Caki2 (cell line): ENCODE data around the gene CT45A2. TPM values are rescaled to one million over a fixed set of nuclear protein-coding genes. Genes with fewer than 3 reads are reported as not detected.
"Not testable (repeated sequence)": the region's sequence is repeated elsewhere in the genome, so short reads cannot be mapped to it uniquely, and the experiment has no call there.

ENCODE experiments used
- DNase-seq: peaks from one replicate; pipeline ENCODE4 v3.0.0-alpha.2; 2015; ENCODE audit warnings: low read depth
- in situ Hi-C: cut with HindIII; loops from 2 replicates; pipeline ENCODE4 v1.10.0; 2016; ENCODE audit warnings: low sequenced_read_pairs, low pct_unique_long_range_greater_than_20kb, mixed read lengths
- total RNA-seq: library from RNA; depleted of rRNA; stranded (reverse); fragments of >200 nt; shearing (Covaris generic); gene quantifications from 2 replicates; pipeline ENCODE4 v1.2.3, GENCODE V29; 2014; ENCODE audit warnings: low replicate concordance; rRNA removed

The CT45A2 gene
- total RNA-seq, result not detected in 2 replicates

DNA sequence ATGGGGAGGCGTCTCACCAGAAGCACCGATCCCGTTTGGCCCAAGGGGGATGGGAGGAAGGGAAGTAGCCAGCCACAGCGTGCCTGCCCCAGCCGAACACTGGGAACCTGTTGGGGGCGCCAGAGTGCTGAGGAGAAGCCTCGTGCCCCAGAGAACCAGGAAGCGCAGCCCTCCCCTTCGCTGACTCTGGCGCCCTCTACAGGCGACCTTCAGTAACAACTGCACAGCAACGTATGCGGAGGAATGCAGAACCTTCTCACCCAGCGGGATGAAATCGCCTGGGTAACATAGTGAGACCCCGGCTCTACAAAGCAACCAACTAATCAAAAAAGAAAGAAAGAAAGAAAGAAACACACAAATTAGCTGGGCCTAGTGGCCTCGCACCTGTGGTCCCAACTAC is at the start of gene CT45A2:
TSS of gene CT45A2 (minus strand) at position 101 of the 400 bp plus-strand sequence. CDS start 3,747 bp downstream, outside the sequence.
- in situ Hi-C loops, DNase-seq: not testable (repeated sequence)

- DNase-seq, in situ Hi-C loops: not testable (repeated sequence)
Measured at GRCh38 chrX:135854438-135854837, 34.6 kb upstream of the CT45A2 start, which contains the start of gene CT45A8. Gene CT45A8 (minus strand): TSS chrX:135854538. CDS start chrX:135850783, 3,755 bp downstream.

- in situ Hi-C loops, result not testable (repeated sequence)
Measured at GRCh38 chrX:135837180-135837579, 17.4 kb upstream of the CT45A2 start, which contains the start of gene CT45A7. Gene CT45A7 (minus strand): TSS chrX:135837280. CDS start chrX:135833533, 3,747 bp downstream.

GRCh38 chrX:135802687-135803086 is 17.1 kb downstream of the CT45A2 start, which contains the start of gene CT45A6:
Gene CT45A6 (minus strand): TSS chrX:135802787. CDS start chrX:135798993, 3,794 bp downstream.
- in situ Hi-C loops, DNase-seq: not testable (repeated sequence)

More at GRCh38 chrX:135837180-135837579, 17.4 kb upstream of the CT45A2 start, which contains the start of gene CT45A7:
- not testable (repeated sequence) for DNase-seq

DNA sequence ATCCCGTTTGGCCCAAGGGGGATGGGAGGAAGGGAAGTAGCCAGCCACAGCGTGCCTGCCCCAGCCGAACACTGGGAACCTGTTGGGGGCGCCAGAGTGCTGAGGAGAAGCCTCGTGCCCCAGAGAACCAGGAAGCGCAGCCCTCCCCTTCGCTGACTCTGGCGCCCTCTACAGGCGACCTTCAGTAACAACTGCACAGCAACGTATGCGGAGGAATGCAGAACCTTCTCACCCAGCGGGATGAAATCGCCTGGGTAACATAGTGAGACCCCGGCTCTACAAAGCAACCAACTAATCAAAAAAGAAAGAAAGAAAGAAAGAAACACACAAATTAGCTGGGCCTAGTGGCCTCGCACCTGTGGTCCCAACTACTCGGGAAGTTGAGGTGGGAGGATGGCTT is 34.4 kb downstream of the CT45A2 start, which contains the start of gene CT45A5:
TSS of gene CT45A5 (minus strand) at position 101 of the 400 bp plus-strand sequence. CDS start 3,774 bp downstream, outside the sequence.
- in situ Hi-C loops, DNase-seq: not testable (repeated sequence)

GRCh38 chrX:135768091-135768490 is 51.7 kb downstream of the CT45A2 start, which contains the start of gene CT45A3:
Gene CT45A3 (minus strand): TSS chrX:135768191. CDS start chrX:135764444, 3,747 bp downstream.
- in situ Hi-C loops, DNase-seq: not testable (repeated sequence)

Other genes starting within 250 kb of the CT45A2 start
- not detected in 2 replicates for gene CT45A1, start 106.4 kb downstream of the CT45A2 start, total RNA-seq
- gene CT45A3, start 51.8 kb downstream of the CT45A2 start, total RNA-seq, result not detected in 2 replicates
- not detected in 2 replicates for gene CT45A5, start 34.5 kb downstream of the CT45A2 start, total RNA-seq
- not detected in 2 replicates for gene CT45A6, start 17.2 kb downstream of the CT45A2 start, total RNA-seq
- not detected in 2 replicates for gene CT45A7, start 17.3 kb upstream of the CT45A2 start, total RNA-seq
- gene CT45A8, start 34.5 kb upstream of the CT45A2 start, total RNA-seq, result not detected in 2 replicates
- gene CT45A9, start 51.8 kb upstream of the CT45A2 start, total RNA-seq, result not detected in 2 replicates
- not detected in 2 replicates for gene CT45A10, start 73.4 kb upstream of the CT45A2 start, total RNA-seq
- not detected in 2 replicates for gene SAGE1, start 73.7 kb upstream of the CT45A2 start, total RNA-seq
- 13.9 and 17.2 TPM in 2 replicates for gene MMGT1, start 154.0 kb upstream of the CT45A2 start, total RNA-seq
- gene SLC9A6, start 165.4 kb upstream of the CT45A2 start, total RNA-seq, result 3.0 and 7.1 TPM in 2 replicates